Uterus (tissue), 2 donors: ENCODE data around the gene CASK.

Experiments used
- CTCF ChIP-seq, 4 experiments: fragments of 200-600 bp in 2 of 4; fragments of 450-650 bp in 2 of 4; sonication (generic) in 2 of 4; IDR thresholded peaks; one replicate each; pipeline ENCODE4 v1.5.1; 2016 to 2019; ENCODE audit warnings: antibody characterized with exemption in 4 of 4, mild to moderate bottlenecking in 2 of 4, moderate library complexity in 1 of 4
- POLR2A ChIP-seq, 2 donors: fragments of 450-650 bp; IDR thresholded peaks; one replicate each; pipeline ENCODE4 v1.6.1; 2016; ENCODE audit warnings: antibody characterized with exemption in 2 of 2, mild to moderate bottlenecking in 1 of 2, moderate library complexity in 1 of 2

GRCh38 chrX:41665686-41666085 is 257.7 kb downstream of the CASK start:
- TF ChIP-seq CTCF (IDR thresholded peaks at IDR 0.05) (no peak), POLR2A (IDR thresholded peaks at IDR 0.05) (no peak)
